Cortex of kidney (tissue), 1 donor: Measurements from ENCODE around the gene CNTNAP2.

Source experiments
- DNase-seq: peaks from one replicate; lab custom pipeline; 2025; lab: John Stamatoyannopoulos, UW

The CNTNAP2 gene

DNA sequence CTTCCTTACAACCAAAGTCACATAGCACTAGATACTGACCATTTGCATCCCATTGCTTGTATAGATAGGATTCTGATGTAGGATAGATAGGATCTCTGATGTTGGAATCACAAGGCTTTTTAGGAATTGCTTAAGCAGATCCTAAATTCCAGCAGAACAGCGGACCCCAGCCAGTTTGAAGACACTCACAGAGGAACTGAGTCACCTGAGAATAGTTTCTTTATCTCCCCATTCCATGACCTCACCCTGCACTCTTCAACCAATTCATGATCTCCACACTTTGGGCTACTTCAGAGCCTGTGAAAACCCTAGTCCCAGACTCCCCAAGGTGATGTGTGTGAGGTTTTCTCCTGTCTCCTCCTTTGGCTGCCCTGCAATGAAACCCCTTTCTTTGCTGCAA, 179.4 kb downstream of the CNTNAP2 start:
- DNase-seq: no peak

DNA sequence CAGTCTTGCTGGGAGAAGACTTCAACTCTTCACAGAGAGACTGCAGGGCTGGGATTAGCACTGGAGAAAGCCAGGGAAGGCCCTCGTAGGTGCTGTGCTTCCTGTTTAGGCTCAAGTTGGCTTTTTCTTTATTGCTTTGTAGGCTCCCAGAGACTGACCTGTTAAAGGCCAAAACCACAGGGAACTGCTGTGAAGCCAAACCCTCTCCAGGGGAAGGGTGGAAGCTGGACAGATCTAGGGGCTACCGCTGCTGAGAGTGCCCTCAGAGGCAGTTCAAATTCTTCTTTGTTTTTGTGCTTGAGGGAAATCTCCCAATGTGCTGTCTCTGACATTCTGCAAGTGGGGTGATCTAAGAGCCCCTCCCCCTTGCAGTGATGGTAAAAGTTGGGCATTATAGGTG, 198.4 kb downstream of the CNTNAP2 start:
- DNase-seq: no peak

DNA sequence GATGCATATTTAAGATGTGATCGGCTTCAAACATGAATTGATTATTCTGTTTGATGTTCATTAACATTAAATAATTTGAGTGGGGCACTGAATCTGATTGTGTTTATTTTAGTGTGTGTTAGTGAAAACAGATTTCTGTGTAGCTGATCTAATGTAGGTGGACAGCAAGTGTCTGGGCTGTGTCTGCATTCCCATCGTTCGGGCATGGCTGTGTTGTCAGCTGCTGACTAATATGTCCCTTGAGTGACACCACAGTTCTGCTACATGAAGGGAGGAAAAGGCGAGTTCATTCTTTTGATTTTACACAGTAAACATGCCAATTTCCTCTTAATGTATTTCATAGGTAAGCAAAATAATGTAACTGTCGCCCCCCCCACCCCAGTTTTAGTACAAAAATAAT, 203.0 kb downstream of the CNTNAP2 start:
- DNase-seq: no peak

DNA sequence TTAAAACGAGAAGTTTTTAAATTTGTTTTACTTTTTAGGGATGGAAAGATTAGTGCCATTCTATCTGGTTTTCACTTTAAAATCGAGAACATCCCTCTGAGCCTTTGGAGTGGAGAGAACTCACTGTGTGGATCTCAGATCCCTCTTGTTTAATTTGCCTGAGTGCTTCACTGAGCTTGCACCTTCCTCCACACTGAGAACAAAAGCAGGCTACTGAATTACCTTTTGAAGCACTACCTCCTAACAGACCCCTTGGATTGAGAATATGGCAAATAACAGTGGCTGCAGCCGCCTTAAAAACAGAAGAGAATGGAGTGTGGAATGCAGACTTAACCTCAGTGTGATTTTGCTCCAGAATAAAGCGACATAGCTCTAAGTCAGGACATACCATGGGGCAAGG, 204.7 kb downstream of the CNTNAP2 start:
- DNase-seq: no peak

DNA sequence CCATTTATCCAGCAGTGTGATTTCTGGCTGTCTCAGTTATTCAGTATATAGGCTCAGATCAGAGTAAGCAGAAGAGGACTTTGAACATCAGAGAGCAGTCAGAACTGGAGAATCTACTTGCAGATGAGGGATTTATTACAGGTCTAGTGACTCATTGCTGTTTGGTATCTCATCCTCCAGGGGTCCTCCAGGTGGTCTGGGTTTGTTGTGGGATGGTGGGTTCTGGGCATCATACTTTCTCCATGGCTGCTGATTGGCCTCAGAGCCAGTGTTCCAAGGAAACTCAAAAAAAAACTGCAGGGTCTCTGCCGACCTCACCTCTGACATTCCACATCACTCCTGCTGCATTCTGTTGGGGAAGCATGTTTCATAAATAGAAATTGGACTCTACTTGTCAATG, 214.8 kb downstream of the CNTNAP2 start:
- DNase-seq: no peak

DNA sequence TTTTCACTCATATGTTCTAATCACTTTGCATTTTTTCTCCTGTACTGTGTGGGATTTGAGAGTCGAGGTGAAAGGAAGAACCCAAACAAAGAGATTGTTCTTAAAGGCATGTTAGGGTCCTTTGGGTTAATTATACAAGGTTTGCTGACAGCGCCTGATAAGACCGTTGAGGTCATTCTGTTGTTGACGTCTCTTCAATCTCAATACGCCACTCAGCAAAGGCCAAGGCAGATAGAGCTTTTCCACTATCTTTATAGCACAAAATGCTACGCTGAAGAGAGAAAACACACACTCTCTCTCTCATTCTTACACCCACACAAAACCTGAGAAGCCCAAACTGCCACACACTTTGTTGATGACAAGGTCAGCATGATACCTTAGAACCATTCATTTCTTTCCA, 228.7 kb downstream of the CNTNAP2 start:
- no peak for DNase-seq

DNA sequence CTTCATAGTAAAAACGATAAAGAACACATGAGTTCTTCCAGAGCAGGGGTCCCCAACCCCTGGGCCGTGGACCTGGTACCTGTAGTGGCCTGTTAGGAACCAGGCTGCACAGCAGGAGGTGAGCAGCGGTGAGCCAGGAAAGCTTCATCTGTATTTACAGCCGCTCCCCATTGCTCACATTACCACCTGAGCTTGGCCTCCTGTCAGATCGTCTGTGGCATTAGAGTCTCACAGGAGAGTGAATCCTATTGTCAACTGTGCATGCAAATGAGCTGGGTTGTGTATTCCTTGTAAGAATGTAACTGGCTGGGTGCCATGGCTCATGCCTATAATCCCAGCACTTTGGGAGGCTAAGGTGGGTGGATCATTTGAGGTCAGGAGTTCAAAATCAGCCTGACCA, 229.5 kb downstream of the CNTNAP2 start:
- DNase-seq: no peak

DNA sequence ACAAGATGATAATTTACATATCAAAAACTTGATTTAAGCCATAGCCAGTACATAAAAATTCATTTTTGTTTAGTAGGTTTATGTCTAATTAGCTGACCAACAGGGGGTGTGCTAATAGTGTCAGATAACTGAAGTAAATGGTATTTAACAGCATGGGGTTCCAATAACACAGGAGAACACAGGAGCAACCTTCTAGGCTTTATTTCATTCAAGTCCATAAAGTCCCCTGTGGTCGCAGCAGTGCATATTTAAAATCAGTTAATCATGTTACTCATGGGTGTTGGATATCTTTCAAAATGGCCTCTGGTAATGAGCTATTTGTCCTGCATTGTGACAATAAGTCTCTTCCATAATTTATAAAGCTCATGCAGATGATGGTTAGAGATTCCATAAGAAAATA, 238.6 kb downstream of the CNTNAP2 start:
- no peak for DNase-seq

DNA sequence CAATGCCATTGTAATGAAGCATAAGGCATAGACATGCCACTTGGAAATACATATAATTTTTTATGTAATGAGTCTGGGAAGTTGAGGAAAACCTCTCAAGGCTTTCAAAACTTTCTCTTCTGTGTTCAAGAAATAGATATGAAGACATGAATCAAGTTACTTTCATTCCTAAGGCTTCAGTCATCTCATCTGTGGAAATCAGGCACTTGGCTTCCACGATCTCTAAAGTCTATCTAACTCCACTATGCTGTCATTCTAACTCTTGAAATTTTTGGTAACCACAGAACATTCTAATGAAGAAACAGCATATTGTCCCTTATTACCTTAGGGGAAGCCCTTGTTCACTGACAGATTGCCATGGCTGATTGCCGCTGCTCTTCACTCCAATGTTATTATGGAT, 242.6 kb downstream of the CNTNAP2 start:
- no peak for DNase-seq

DNA sequence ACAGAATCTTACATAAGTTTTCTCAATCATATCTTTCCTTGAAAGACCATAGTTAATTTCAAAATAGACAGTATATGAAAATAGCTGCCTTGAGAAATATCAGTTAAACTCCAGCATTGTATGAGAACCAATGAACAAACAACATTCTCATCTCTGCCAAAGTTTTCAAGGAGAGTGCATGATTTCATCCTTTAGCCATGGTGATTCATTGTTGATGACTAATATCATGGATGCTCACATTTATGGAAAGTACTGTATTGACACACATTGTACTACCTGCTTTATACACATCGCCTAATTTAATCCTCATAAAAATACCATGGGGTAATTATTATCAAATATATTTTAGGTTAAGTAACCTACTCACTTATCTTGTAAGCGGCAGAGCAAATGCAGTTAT, 250.3 kb downstream of the CNTNAP2 start:
- no peak for DNase-seq

DNA sequence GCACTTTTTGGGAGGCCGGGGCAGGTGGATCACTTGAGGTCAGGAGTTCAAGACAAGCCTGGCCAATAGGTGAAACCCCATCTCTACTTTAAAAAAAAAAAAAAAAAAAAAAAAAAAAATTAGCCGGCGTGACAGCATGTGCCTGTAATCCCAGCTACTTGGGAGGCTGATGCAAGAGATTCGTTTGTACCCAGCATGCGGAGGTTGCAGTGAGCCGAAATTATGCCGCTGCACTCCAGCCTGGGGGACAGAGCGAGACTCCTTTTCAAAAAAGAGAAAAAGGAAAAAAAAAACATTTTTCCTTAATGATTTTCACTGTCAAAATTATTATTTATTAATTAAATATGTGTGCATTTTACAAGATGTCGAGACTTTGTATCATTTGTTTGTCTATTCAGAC, 253.6 kb downstream of the CNTNAP2 start:
- DNase-seq: no peak

DNA sequence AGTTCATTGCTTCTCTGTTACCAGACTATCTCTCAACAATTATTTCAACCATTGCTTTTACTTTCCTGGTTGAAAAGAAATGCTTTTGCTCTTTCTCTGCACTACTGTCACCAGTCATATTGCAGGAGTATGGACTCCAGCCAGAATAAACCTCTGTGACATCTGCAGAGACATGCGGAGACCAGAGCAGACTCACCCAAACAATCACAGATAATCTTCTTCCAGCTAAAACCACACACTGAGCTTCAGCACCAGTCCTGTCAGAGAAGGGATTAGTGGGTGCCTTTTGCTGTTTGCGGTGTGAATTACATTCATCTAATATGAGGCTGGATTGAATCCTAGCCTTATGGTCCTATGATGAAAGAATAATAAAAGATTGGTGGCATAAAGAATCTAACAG, 258.6 kb downstream of the CNTNAP2 start:
- no peak for DNase-seq

DNA sequence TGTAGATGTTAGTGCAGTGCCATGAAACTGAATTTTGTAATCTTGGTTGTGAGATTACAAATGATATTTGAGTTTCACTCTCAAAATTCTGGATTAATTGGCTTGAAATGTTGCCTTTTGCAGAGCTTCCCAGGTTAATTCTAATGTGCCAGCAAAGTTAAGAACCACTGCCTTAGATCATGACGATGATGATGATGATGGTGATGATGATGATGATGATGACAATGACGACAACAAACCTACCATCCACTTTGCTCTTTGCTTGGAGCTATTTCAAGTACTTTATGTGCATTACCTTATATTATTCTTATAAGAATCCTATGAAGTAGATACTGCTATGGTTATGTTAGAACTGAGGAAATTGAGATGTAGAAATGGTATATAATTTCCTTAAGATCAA, 261.6 kb downstream of the CNTNAP2 start:
- DNase-seq: no peak

DNA sequence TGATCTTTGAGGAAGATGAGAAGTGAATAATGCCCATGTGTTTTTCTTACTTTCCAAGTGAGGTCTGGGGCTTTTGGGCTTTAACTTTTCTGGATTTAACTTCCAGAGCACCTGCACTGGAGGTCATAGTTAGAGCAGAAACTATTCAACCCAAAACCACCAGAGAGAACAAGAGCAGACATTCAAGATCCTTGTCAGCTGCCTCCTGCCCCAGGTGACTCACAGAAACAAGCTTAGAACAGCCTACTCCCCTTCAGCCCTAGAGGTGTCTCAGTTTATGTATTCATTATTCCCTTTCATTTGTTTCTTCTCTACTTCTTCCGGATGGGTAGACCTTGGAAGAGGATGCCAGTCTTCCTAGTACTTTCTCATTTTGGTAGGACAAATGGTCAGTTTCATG, 270.5 kb downstream of the CNTNAP2 start:
- no peak for DNase-seq

DNA sequence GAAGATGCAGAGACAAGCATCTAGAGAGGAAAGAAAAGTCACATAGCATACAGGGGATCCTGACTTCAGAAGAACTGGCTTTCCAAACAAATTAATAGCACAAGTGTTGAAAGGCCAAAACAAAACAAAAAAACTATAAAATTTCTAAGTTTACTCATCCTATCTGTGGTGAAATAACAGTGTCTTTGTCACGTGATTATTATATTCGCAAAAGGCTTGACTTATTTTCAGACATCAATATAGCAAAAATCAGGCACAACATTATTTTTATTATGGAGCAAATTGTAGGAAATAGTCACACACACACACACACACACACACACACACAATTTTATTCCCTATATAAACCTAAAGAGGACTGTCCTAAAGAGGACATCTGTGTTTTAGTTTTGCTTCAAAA, 272.3 kb downstream of the CNTNAP2 start:
- no peak for DNase-seq

DNA sequence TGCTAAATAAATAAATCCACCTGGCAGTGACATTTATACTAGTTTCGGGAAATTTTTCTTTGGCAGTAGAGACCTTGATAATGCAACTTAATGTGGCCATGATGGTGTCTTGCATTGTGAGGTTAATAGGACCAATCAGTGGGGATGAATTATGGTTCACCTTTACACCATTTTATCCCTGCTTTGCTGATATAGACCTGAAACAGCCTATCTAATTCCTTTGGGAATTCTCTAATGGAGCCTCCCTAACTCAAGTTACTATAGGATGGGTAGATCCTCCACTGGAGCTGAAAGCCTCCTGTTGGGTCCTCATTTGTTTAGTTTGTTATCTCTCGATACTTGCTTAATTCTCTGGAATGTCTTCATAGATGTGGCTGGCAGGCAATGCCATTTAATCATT, 276.7 kb downstream of the CNTNAP2 start:
- DNase-seq: no peak

DNA sequence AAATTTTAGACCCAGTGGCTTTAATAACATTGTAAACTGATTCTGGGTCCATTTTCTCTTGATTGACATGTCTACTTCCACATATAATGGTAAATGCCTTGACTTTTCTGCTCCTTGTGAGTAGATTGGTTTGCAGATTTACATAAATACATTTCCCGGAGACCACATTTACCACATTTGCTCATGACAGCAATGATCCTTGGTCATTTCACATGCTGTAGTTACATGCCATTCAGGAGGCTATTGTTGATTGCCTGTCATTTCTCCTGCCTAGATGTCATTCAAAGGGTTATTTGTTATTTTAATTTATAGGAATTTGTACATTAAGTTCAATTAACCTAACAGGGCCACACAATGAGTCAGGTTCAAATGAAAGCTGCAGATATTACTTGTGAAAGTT, 280.5 kb downstream of the CNTNAP2 start:
- no peak for DNase-seq

DNA sequence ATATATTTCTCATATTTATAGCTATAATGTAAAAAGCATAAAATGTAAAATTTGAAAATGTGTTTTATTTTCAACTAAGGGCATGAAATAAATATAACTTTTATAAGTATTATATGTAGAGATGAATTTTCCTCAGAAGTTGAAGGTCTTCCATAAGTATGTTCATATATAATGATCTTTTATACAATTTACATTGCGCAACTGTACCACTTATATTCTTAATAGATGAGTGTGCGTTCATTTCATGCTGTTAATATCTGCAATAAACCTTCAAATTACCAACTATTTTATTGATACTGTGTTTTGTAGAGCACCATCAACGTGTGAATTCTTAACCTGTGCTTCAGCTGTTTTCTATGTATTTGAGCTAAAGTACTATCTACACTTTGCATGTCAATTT, 285.3 kb downstream of the CNTNAP2 start:
- no peak for DNase-seq

DNA sequence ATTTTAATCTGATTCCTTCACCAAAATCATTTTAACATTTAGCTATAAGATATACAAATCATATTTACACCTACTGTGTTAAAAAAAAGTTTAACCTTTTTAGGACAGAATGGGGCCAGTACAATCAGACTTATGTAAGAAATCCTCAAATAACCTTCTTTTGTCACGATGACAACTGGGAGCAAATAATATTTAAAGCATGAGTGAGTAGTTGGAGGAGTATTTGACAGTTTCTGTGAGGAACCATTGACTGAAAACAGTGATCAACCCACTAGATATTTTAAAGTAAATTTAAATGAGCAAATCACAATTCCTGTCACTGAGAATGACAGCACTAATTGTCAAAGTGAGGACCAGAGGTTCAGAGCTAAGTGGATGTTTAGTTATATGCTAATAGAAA, 289.1 kb downstream of the CNTNAP2 start:
- no peak for DNase-seq

DNA sequence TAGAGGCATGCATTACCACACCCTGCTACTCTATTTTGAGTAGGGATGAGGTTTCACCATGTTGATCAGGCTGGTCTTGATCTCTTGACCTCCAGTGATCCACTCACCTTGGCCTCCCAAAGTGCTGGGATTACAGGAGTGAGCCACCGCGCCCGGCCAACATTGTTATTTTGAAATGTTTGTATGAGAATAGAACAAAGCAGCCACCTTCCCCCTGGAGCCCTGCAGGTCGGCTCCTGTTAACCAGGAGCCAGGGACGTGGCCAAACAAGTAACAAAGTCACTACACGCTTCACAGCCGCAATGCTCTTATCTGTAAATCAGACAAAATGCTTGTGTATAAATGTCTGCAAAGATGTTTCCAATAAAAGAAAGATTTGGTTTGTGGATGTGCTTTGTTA, 295.4 kb downstream of the CNTNAP2 start:
- no peak for DNase-seq

DNA sequence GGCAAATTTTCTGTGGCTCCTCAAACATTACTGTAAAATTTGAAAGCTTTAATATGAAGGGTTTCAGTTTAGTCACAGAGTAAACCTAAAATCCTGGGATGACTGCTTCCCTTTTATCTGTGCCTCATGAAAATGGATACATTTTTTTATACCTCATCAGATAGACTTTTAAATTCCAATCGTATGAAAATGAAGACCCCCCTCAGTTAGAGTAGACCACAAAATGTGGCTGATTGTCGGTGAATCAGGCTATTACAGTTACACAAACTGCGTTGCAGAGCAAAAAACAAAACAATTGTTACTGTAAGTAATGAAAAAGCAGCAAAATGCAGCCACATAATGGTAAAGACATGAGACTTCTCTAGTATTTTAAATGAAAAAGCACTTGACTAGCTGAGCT, 296.2 kb downstream of the CNTNAP2 start:
- DNase-seq: no peak

DNA sequence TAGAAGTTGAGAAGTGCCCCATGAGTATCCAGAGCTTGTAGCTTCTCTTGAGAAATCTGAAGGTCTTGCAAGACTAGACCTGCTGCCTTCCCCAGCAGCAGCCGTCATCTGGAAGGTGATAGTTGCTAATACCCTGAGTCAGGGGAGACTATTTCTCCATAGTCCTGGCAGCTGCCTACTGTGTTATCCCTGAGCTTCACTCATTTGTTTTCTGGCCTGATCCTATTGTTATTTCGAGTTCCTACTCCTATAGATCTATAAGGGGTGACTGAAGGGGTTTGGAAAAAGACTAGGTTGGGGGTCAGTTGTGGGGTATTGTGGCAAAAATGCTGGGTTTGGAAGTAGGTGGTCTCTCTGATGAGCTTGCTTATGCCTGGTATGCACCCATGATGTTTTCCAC, 297.8 kb downstream of the CNTNAP2 start:
- no peak for DNase-seq

DNA sequence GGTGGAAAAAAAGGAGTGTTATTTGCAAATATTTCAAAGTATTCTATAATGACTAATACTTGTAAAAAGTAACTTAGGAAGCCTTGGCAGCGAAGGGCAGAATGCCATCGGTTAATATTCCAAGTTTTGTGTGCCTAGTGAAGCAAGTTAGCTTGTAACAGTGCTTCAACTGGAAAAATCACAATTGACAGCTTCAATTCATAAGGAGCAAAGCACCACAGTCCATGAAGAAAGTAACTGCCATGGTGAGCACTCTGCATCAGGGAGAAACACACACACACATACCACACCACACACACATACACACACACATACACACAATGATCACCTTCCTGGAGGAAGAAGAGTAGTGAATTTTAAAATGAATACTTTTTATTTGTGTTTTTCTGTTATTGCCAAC, 298.3 kb downstream of the CNTNAP2 start:
- DNase-seq: no peak

DNA sequence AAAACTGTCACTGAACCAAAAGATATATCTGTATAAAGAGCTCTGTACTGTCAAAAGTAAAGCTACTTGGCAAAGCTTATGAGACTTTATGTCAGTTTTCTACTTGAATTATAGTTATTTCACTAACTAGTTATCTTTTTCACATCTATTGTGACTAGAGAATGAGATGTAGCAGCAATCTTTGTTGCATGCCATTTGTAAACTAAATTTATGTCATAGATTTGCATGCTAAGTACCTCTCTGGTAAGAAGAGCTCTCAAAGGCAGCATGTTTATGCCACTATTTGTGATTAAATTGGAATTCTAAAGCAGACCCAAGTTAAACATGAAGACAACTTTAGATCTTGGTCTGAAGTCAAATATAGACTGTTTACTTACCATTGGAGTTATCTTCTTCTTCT, 300.6 kb downstream of the CNTNAP2 start:
- DNase-seq: no peak

DNA sequence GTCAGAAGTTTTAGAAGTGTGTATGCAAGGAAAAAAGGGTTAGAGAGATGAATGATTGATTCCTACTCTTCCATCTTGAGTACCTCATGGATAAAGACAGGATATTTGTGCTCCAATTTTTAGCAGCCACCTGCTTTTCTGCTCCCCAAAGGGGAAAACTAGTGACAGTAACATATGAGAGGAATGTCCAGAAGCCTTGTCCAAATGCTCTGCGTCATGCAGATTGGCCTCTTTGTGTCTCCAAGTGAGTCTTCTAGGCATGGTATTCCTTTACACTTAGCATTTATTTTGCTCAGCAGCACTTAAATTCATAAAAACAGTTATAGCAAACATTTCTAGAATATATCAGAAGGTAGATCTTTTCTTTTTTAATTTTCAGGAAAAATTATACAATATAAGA, 306.8 kb downstream of the CNTNAP2 start:
- DNase-seq: no peak
